ENCODE measurements around the gene ST3GAL4.
A peak's percentile ranks its signal among the peaks of the same experiment; 100 is the strongest.
"Not testable (repeated sequence)": the region's sequence is repeated elsewhere in the genome, so short reads cannot be mapped to it uniquely, and the experiment has no call there.

ST3GAL4 gene

DNA sequence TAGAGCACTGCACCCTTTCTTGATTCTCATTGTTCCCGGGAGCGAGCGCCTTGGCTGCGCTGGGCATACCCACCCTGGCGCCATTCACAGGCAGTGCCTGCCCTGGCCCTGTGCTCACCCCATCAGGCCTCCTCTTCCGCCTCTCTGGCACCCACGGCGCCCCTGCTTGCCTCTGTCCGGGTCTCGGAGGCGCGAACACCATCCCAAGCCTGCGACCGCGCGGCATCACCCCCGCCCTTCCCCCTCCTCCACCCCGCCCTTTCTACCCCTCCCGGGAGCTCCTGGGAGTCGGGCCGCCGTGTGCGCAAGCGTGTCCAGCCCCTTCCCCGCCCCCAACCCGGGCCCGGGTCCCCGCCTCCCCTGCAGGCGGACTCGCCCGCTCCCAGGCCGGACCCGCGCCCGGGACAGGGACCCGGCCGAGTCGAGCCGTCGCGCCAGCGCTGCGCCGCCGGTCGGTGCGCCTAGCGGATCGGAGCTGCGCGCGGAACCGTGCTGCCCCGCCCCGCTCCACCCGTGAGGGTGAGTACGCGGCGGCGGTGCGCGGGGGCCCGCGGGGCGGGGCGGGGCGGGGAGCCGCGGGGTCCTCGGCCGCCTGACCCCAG is at the start of gene ST3GAL4:
TSS of gene ST3GAL4 (plus strand) at position 363 of the 602 bp plus-strand sequence. CDS start 50,470 bp downstream, outside the sequence.
- no peak for DNase-seq (ENCODE audit: low read depth)
- peak within 1 kb of the TSS; percentile 91 for H3K4me3 ChIP-seq (ENCODE audit: low read depth, low read length)
- TF ChIP-seq CTCF (IDR thresholded peaks at IDR 0.05; ENCODE audit: control insufficient read depth, extremely low read depth, insufficient read depth) = no peak

DNA sequence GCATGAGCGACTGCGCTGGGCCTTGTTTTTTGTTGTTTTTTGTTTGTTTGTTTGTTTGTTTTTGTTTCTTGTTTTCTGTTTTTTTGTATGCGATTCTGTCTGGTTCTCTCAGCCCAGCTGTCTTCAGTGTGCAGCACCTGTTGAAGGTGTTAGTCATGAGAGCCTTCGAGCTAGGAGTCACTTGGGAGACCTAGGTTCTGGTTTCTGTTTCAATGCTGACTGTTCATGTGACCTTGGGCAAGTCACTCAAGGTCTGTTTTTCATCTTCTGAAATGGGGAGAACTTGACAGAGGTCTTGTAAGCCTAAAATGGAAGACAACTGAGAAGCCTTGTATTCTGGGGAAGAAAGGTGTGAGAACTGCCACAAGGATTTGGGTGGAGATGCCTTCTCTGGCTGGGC is 49.8 kb upstream of the ST3GAL4 start:
- no peak for TF ChIP-seq CTCF (IDR thresholded peaks at IDR 0.05; ENCODE audit: control insufficient read depth, extremely low read depth, insufficient read depth)
- DNase-seq (ENCODE audit: low read depth) = no peak
- no peak overlapping the region for H3K4me3 ChIP-seq (ENCODE audit: low read depth, low read length)

DNA sequence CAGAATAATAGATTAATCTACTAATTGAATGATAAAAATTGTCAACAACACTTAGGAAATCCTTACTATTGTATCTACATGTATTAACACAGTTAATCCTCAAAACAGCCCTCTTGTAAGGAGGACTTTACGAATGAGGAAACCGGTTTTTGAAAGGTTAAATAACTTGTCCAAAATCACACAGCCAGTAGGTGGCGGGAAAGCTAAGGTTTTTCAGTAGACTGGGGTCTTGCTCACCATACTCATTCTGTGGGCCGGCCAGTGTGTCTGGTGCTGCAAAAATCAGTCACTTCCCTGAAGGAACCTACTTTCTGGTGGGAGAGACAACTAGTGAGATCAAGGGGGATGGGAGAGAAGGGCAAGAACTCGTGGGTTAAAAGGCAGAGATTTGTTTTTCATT is 47.8 kb upstream of the ST3GAL4 start:
- DNase-seq (ENCODE audit: low read depth) = no peak
- no peak overlapping the region for H3K4me3 ChIP-seq (ENCODE audit: low read depth, low read length)
- 0 out of 2 replicates have a peak, but pooled peaks have one; percentile 12 for TF ChIP-seq CTCF (IDR thresholded peaks at IDR 0.05; ENCODE audit: control insufficient read depth, extremely low read depth, insufficient read depth)

DNA sequence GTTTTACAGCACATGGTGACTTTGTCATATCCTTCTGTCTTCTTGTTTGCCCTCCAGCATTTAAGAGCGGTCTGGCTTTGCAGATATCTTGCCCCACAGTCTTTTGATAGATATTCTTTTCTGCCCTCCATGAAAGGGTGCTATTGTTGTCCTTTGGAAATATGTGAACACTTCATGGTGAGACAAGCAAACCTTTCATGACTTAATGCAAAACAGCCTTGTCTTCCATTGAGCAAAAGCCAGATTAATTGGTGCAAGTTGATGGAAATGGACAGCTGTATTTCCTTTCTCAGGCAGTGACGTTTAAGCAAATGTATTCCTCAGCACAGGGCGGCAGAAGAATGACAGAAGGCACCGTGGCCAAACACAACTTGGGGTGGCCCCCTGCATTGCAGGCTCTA is 47.2 kb upstream of the ST3GAL4 start:
- TF ChIP-seq CTCF (IDR thresholded peaks at IDR 0.05; ENCODE audit: control insufficient read depth, extremely low read depth, insufficient read depth) = no peak
- no peak overlapping the region for H3K4me3 ChIP-seq (ENCODE audit: low read depth, low read length)
- no peak for DNase-seq (ENCODE audit: low read depth)

DNA sequence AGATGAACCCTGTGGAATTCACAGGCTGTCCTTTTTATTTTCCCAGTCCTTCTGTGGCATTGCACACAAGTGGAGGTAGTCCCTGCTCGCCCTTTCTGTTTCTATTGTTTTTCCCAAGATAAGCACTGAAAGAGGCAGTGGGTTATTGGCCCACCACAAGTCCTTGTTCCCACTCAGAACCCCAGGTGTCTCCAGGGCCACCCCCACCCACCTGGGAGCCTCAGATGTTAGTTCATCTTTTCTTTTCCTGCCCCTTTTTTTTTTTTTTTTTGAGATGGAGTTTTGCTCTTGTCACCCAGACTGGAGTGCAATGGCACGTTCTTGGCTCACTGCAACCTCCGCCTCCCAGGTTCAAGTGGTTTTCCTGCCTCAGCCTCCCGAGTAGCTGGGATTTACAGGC is 46.7 kb upstream of the ST3GAL4 start:
- H3K4me3 ChIP-seq (ENCODE audit: low read depth, low read length); DNase-seq (ENCODE audit: low read depth): not testable (repeated sequence)

GRCh38 chr11:126310200-126310991 is 45.1 kb upstream of the ST3GAL4 start:
- TF ChIP-seq CTCF (IDR thresholded peaks at IDR 0.05; ENCODE audit: control insufficient read depth, extremely low read depth, insufficient read depth) = peak; percentile 95
- H3K4me3 ChIP-seq (ENCODE audit: low read depth, low read length) = no peak overlapping the region
- DNase-seq (ENCODE audit: low read depth) = no peak

DNA sequence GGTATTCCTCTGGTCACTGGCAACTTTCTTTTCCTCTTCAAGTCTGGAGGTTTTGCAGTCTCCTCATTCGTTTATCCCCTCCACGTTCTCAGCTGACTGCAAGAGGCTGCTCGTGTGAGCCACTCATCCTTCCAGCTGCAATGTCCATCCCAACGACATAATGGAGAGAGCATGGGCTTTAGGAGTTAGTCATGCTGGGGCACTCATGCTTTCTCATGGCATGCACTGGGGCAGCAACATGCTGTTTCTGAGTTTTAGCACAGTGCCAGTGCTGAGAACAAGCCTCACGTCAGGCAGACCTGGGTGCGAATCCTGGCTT is 44.5 kb upstream of the ST3GAL4 start:
- TF ChIP-seq CTCF (IDR thresholded peaks at IDR 0.05; ENCODE audit: control insufficient read depth, extremely low read depth, insufficient read depth) = no peak
- no peak for DNase-seq (ENCODE audit: low read depth)
- H3K4me3 ChIP-seq (ENCODE audit: low read depth, low read length) = no peak overlapping the region
